Measurements from ENCODE around the gene NSD1.
A peak's percentile ranks its signal among the peaks of the same experiment; 100 is the strongest.

NSD1 gene

GRCh38 chr5:177185993-177186392, 52.4 kb downstream of the NSD1 start:
- no peak for TF ChIP-seq CTCF (IDR thresholded peaks at IDR 0.05; ENCODE audit: low read depth, low read length)
- in situ Hi-C loops (cut with HindIII; ENCODE audit: low sequenced_read_pairs), result no loop called here
- DNase-seq (ENCODE audit: low read depth, low spot score), result no peak
- H3K4me3 ChIP-seq (ENCODE audit: low read depth, low read length), result no peak overlapping the region

DNA sequence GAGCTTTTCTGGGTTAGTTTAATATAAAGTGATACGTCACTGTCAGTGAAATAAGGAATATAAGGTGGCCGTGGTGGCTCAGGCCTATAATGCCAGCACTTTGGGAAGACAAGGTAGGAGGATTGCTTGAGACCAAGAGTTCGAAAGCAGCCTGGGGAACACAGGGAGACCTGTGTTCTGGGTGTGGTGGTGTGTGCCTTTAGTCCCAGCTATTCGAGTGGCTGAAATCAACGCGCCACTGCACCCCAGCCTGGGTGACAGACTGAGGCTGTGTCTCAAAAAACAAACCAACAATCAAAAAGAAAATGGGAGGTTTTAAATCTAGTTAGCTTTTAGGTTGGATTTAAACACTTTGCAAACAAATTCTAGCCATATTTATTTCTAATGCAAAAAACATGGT, 53.1 kb downstream of the NSD1 start:
- in situ Hi-C loops (cut with HindIII; ENCODE audit: low sequenced_read_pairs), result no loop called here
- no peak overlapping the region for H3K4me3 ChIP-seq (ENCODE audit: low read depth, low read length)
- no peak for DNase-seq (ENCODE audit: low read depth, low spot score)
- TF ChIP-seq CTCF (IDR thresholded peaks at IDR 0.05; ENCODE audit: low read depth, low read length), result no peak

GRCh38 chr5:177188775-177189174, 55.2 kb downstream of the NSD1 start:
- DNase-seq (ENCODE audit: low read depth, low spot score), result no peak
- in situ Hi-C loops (cut with HindIII; ENCODE audit: low sequenced_read_pairs), result no loop called here
- no peak for TF ChIP-seq CTCF (IDR thresholded peaks at IDR 0.05; ENCODE audit: low read depth, low read length)
- no peak overlapping the region for H3K4me3 ChIP-seq (ENCODE audit: low read depth, low read length)

GRCh38 chr5:177189416-177189815, 55.8 kb downstream of the NSD1 start:
- no peak for TF ChIP-seq CTCF (IDR thresholded peaks at IDR 0.05; ENCODE audit: low read depth, low read length)
- peak; percentile 15 for DNase-seq (ENCODE audit: low read depth, low spot score)
- in situ Hi-C loops (cut with HindIII; ENCODE audit: low sequenced_read_pairs), result no loop called here
- no peak overlapping the region for H3K4me3 ChIP-seq (ENCODE audit: low read depth, low read length)

GRCh38 chr5:177189965-177190364, 56.4 kb downstream of the NSD1 start:
- TF ChIP-seq CTCF (IDR thresholded peaks at IDR 0.05; ENCODE audit: low read depth, low read length), result no peak
- in situ Hi-C loops (cut with HindIII; ENCODE audit: low sequenced_read_pairs), result no loop called here
- H3K4me3 ChIP-seq (ENCODE audit: low read depth, low read length), result no peak overlapping the region
- DNase-seq (ENCODE audit: low read depth, low spot score), result no peak

DNA sequence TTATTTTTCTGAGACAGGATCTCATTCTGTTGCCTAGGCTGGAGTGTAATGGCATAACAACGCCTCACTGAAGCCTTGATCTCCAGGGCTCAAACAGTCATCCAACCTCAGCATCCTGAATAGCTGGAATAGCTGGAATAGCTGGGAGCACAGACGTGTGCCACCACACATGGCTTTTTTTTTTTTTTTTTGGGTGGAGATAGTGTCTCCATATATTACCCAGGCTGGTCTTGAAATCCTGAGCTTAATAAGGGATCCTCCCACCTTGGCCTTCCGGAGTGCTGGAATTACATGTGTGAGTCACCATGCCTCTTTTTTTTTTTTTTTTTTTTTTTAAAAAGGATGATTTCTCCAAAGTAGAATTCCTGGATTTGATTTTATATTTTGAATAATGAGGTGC, 60.7 kb downstream of the NSD1 start:
- no peak for TF ChIP-seq CTCF (IDR thresholded peaks at IDR 0.05; ENCODE audit: low read depth, low read length)
- H3K4me3 ChIP-seq (ENCODE audit: low read depth, low read length), result no peak overlapping the region
- in situ Hi-C loops (cut with HindIII; ENCODE audit: low sequenced_read_pairs), result no loop called here
- peak; percentile 83 for DNase-seq (ENCODE audit: low read depth, low spot score)

All from astrocyte of the spinal cord (primary cell).